NCI-H1436 treated with DMSO at 0.1 percent for 48 hours (cell line): ENCODE measurements around the gene ANKLE1.

Source experiments
- DNase-seq: peaks from one replicate; lab custom pipeline; 2025; lab: John Stamatoyannopoulos, UW

Gene ANKLE1

GRCh38 chr19:17327654-17328516 is 46.2 kb downstream of the ANKLE1 start:
- no peak for DNase-seq

- DNase-seq, result no peak
Measured at GRCh38 chr19:17328517-17329365, 47.0 kb downstream of the ANKLE1 start.

- DNase-seq, result no peak
Measured at GRCh38 chr19:17329366-17330261, 47.9 kb downstream of the ANKLE1 start.

- no peak for DNase-seq
Measured at GRCh38 chr19:17330262-17331044, 48.8 kb downstream of the ANKLE1 start.

GRCh38 chr19:17331045-17331558 is 49.4 kb downstream of the ANKLE1 start:
- no peak for DNase-seq

GRCh38 chr19:17332360-17332676 is 50.6 kb downstream of the ANKLE1 start:
- DNase-seq, result no peak

GRCh38 chr19:17332677-17333581 is 51.2 kb downstream of the ANKLE1 start:
- no peak for DNase-seq

- no peak for DNase-seq
Measured at GRCh38 chr19:17333611-17334413, 52.1 kb downstream of the ANKLE1 start.

- DNase-seq, result peak; percentile 77
Measured at GRCh38 chr19:17334414-17335409, 53.0 kb downstream of the ANKLE1 start, which contains the start of gene ANO8. Gene ANO8 (minus strand): TSS chr19:17334855. CDS start chr19:17334670, 185 bp downstream.

GRCh38 chr19:17335575-17335974 is 53.9 kb downstream of the ANKLE1 start:
- DNase-seq, result no peak
